ENCODE measurements around the gene OLFML3. TPM values are rescaled to one million over a fixed set of nuclear protein-coding genes. Genes with fewer than 3 reads are reported as not detected.

OLFML3 gene
- total RNA-seq, 4 donors from 2014 or later = 3.3 to 12.0 (median 7.8) TPM

DNA sequence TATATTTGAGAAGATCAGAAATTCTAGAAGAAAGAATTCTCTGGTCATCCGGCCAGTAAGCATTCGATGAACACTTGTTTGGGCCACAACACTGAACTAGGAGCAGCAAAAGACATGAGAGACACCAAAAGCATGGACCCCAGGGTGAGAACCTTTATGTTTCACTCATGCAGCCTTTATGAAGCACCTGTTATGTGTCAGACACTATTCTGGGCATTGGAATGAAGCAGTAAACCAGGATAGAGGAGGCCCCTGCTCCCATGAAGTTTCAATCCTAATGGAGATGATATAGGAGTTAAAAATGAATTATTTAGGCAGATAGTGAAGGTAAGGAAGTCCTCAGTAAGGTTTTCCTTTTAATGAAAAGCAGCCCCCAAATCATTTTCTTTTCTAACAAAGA is 43.6 kb downstream of the OLFML3 start:
- no peak overlapping the region for H3K4me3 ChIP-seq
- H3K9me3 ChIP-seq = no peaks in the 10 kb centered on the region
- no peaks in the 10 kb centered on the region for H3K36me3 ChIP-seq
- H3K27me3 ChIP-seq = no peaks in the 10 kb centered on the region
- no peak for DNase-seq
- no peaks in the 10 kb centered on the region for H3K4me1 ChIP-seq
- H3K27ac ChIP-seq = no peak overlapping the region
- TF ChIP-seq POLR2A (IDR thresholded peaks at IDR 0.05) = no peak
- TF ChIP-seq, protein P1, sequence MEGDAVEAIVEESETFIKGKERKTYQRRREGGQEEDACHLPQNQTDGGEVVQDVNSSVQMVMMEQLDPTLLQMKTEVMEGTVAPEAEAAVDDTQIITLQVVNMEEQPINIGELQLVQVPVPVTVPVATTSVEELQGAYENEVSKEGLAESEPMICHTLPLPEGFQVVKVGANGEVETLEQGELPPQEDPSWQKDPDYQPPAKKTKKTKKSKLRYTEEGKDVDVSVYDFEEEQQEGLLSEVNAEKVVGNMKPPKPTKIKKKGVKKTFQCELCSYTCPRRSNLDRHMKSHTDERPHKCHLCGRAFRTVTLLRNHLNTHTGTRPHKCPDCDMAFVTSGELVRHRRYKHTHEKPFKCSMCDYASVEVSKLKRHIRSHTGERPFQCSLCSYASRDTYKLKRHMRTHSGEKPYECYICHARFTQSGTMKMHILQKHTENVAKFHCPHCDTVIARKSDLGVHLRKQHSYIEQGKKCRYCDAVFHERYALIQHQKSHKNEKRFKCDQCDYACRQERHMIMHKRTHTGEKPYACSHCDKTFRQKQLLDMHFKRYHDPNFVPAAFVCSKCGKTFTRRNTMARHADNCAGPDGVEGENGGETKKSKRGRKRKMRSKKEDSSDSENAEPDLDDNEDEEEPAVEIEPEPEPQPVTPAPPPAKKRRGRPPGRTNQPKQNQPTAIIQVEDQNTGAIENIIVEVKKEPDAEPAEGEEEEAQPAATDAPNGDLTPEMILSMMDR (IDR thresholded peaks at IDR 0.05) = no peak

DNA sequence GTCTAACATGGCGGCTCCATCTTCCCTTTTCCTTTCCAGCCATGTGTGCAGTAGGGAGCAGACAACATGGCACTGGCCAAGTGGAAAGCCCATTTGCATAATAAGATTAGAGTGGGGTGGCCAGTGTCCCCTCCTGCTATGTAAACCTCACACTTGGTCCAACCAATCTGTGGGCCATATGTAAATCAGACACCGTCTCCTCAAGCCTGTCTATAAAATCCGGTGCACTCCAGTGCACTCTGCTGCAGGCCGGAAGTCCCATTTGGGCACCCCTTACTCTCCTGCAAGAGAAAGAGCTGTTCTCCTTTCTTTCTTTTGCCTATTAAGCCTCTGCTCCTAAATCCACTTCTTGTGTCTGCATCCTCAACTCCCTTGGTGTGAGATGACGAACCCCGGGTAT is 44.1 kb downstream of the OLFML3 start:
- Histone ChIP-seq H3K4me1 (no peaks in the 10 kb centered on the region), H3K9me3 (no peaks in the 10 kb centered on the region), H3K36me3 (no peaks in the 10 kb centered on the region), H3K27me3 (no peaks in the 10 kb centered on the region), H3K4me3 (no peak overlapping the region), H3K27ac (no peak overlapping the region)
- no peak for DNase-seq
- TF ChIP-seq, protein P1 (IDR thresholded peaks at IDR 0.05) = no peak
- no peak for TF ChIP-seq POLR2A (IDR thresholded peaks at IDR 0.05)

GRCh38 chr1:114024049-114024448 is 44.8 kb downstream of the OLFML3 start:
- TF ChIP-seq, protein P1 (IDR thresholded peaks at IDR 0.05) = no peak
- H3K36me3 ChIP-seq = no peaks in the 10 kb centered on the region
- H3K9me3 ChIP-seq = no peaks in the 10 kb centered on the region
- H3K27ac ChIP-seq = no peak overlapping the region
- no peaks in the 10 kb centered on the region for H3K27me3 ChIP-seq
- H3K4me3 ChIP-seq = no peak overlapping the region
- no peaks in the 10 kb centered on the region for H3K4me1 ChIP-seq
- DNase-seq = no peak

DNA sequence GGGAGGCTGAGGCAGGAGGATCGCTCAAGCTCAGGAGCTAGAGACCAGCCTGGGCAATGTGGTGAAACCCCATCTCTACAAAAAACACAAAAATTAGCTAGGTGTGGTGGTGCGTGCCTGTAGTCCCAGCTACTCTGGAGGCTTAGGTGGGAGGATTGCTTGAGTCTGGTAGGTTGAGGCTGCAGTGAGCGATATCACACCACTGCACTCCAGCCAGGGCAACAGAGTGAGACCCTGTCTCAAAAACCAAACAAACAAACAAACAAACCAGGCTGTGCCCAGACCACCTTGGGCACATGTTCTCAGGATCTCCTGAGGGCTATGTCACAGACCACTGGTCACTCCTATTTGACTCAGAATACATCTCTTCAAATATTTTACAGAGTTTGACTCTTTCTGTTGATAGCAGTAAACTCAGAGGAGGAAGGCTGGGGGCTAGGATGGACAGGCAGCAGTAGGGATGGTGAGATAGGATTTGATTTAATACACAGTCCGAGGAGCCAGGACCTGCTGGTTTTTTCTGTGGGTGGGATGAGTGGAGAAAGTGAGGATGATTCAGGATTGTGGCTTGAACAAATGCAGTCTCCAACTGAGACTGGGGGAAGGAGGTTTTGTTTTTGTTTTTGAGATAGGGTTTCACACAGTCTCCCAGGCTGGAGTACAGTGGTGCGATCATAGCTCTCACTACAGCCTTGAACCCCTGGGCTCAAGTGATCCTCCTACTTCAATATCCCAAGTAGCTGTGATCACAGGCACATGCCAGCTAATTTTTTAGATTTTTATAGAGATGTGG is 46.5 kb downstream of the OLFML3 start:
- no peaks in the 10 kb centered on the region for H3K9me3 ChIP-seq
- no peak overlapping the region for H3K4me3 ChIP-seq
- H3K36me3 ChIP-seq = no peaks in the 10 kb centered on the region
- H3K27me3 ChIP-seq = no peaks in the 10 kb centered on the region
- no peak for DNase-seq
- no peak overlapping the region for H3K27ac ChIP-seq
- H3K4me1 ChIP-seq = no peaks in the 10 kb centered on the region
- no peak for TF ChIP-seq POLR2A (IDR thresholded peaks at IDR 0.05)
- TF ChIP-seq, protein P1 (IDR thresholded peaks at IDR 0.05) = no peak

- Histone ChIP-seq H3K36me3 (no peaks in the 10 kb centered on the region), H3K4me3 (no peak overlapping the region), H3K27me3 (no peaks in the 10 kb centered on the region), H3K4me1 (no peaks in the 10 kb centered on the region), H3K9me3 (no peaks in the 10 kb centered on the region), H3K27ac (no peak overlapping the region)
- no peak for DNase-seq
- TF ChIP-seq, protein P1 (IDR thresholded peaks at IDR 0.05) = no peak
- TF ChIP-seq POLR2A (IDR thresholded peaks at IDR 0.05) = no peak
These were observed 47.5 kb downstream of the OLFML3 start for GRCh38 chr1:114026797-114027196.

Other genes starting within 250 kb of the OLFML3 start
- 10 to 100 TPM in 3 of 4 donors, 1 to 10 TPM in 1; 4.9 to 19.0 (median 13.7) TPM for gene PHTF1, start 220.0 kb upstream of the OLFML3 start, total RNA-seq
- 10 to 100 TPM; 18.2 to 25.6 (median 23.3) TPM for gene RSBN1, start 167.0 kb upstream of the OLFML3 start, total RNA-seq
- 10 to 100 TPM; 11.4 to 16.9 (median 13.2) TPM for gene PTPN22, start 107.8 kb upstream of the OLFML3 start, total RNA-seq
- gene BCL2L15, start 91.9 kb upstream of the OLFML3 start, total RNA-seq = 100 to 1,000 TPM in 3 of 4 donors, 10 to 100 TPM in 1; 38.0 to 249 (median 119) TPM
- gene AP4B1, start 74.7 kb upstream of the OLFML3 start, total RNA-seq = 10 to 100 TPM; 20.8 to 45.8 (median 40.1) TPM
- gene DCLRE1B, start 74.1 kb upstream of the OLFML3 start, total RNA-seq = 1 to 10 TPM in 3 of 4 donors, under 1 TPM in 1; 0.53 to 5.8 (median 3.2) TPM
- gene HIPK1, start 50.1 kb upstream of the OLFML3 start, total RNA-seq = 10 to 100 TPM; 34.7 to 51.2 (median 42.1) TPM
- not detected for gene SYT6, start 174.4 kb downstream of the OLFML3 start, total RNA-seq

Data from Peyer's patch (tissue), 4 donors.